ENCODE measurements around the gene WDR7.
A peak's percentile ranks its signal among the peaks of the same experiment; 100 is the strongest.

The WDR7 gene

DNA sequence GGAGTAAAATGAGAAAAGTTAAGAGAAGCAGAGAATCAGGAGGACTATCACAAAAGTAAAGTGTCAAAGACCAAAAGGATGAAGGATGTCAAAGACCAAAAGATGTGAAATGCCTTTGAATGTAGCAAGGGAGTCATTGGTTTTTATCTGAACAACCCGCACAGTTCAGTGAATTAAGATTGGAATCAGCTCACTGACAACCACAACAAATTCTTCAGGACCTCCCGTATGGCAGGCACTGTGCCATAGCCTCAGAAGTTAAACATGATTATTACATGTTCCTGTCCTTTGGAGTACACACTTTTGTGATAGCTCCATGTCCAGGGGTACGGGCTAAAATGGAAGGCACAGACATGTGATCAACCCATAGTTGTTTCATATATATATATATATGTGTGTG lies 7.8 kb upstream of the WDR7 start:
- DNase-seq (ENCODE audit: low read depth) = no peak
- TF ChIP-seq CTCF (IDR thresholded peaks at IDR 0.05; ENCODE audit: low read length, missing control alignments) = no peak
- H3K4me3 ChIP-seq (replicated peaks; ENCODE audit: low read depth, low read length) = no peak overlapping the region

DNA sequence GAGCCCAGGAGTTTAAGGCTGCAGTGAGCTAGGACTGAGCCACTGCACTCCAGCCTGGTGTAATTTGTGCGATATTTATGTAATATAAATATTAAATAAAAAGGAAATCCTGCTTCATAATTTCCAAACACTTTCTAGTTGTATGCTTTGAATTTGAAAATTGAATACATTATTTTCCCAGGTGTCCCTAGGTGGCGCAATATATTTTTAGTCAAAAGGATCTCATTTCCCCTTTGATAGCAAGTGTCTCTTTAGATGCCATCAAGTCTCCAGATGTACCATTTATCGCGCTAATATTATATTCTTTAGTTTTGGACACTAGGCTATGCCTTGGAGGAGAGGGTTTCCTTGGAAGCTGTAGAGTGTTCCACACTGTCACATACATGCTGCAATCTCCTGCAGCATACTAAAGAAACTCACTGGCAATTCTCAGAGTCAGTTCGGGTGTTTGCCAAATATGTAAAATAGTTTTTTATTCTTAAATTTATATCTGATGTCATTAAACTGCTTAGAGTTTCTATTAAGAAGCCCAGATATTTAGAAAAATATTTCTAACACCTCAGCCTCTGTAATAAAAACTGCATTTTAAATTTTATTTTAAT lies 5.6 kb upstream of the WDR7 start:
- H3K4me3 ChIP-seq (replicated peaks; ENCODE audit: low read depth, low read length) = no peak overlapping the region
- TF ChIP-seq CTCF (IDR thresholded peaks at IDR 0.05; ENCODE audit: low read length, missing control alignments) = peak; percentile 51
- no peak for DNase-seq (ENCODE audit: low read depth)

DNA sequence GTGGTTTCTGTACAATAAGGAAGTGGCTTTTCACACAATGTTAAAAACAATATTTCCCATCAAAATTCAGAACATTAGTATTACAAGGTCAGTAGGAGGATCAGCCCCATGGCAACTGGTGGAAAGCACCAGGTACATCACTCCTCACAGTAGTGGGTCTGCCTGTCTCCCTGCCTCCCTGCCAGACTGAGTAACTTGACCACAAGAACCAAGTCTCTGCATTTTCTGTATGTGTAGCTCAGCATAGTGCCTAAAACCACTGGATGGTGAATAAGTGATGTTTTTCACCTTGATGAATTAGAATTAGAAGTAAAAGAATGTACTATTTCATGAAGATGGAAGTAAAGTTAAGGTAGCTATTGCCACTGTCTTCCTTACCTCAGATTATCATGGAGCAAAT lies 4.1 kb upstream of the WDR7 start:
- TF ChIP-seq CTCF (IDR thresholded peaks at IDR 0.05; ENCODE audit: low read length, missing control alignments) = no peak
- DNase-seq (ENCODE audit: low read depth) = no peak
- no peak overlapping the region for H3K4me3 ChIP-seq (replicated peaks; ENCODE audit: low read depth, low read length)

- TF ChIP-seq CTCF (IDR thresholded peaks at IDR 0.05; ENCODE audit: low read length, missing control alignments) = no peak
- H3K4me3 ChIP-seq (replicated peaks; ENCODE audit: low read depth, low read length) = no peak overlapping the region
- DNase-seq (ENCODE audit: low read depth) = no peak
Observed at GRCh38 chr18:56647951-56648893, 2.9 kb upstream of the WDR7 start.

DNA sequence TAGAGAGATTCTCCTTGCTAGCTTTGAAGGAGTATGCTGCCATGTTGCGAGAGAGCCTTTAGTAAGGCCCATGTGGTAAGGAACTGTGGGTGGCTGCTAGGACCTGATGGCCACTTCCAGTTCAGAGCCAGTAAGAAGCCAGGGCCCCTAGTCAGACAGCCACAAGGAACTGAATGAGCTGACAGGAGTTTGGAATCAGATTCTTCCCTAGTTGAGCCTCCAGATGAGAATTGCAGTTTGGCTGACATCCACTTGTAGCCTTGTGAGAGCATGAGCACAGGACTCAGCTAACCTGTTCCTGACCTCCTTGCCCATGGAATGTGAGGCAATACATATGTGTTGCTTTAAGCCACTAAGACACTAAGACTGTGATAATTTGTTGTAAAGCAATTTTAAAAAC lies 1.2 kb upstream of the WDR7 start:
- no peak for DNase-seq (ENCODE audit: low read depth)
- no peak overlapping the region for H3K4me3 ChIP-seq (replicated peaks; ENCODE audit: low read depth, low read length)
- TF ChIP-seq CTCF (IDR thresholded peaks at IDR 0.05; ENCODE audit: low read length, missing control alignments) = no peak

- no peak for DNase-seq (ENCODE audit: low read depth)
- TF ChIP-seq CTCF (IDR thresholded peaks at IDR 0.05; ENCODE audit: low read length, missing control alignments) = no peak
- H3K4me3 ChIP-seq (replicated peaks; ENCODE audit: low read depth, low read length) = peak overlapping the region; percentile 98
Observed at GRCh38 chr18:56651771-56652092, 573 bp downstream of the WDR7 start.

Measured in fibroblast of pulmonary artery (primary cell).